Stimulated activated CD8-positive, alpha-beta memory T cell treated with anti-CD3 and anti-CD28 coated beads, Interleukin-12 subunit alpha, Interleukin-12 subunit beta, amount 100 ng/mL, for 24 hours (primary cell): ENCODE results near the gene ERICH4.
"Not testable (repeated sequence)": the region's sequence is repeated elsewhere in the genome, so short reads cannot be mapped to it uniquely, and the experiment has no call there.

ENCODE experiments used
- DNase-seq: peaks from one replicate; pipeline ENCODE4 v3.0.0-alpha.2; 2020; ENCODE audit errors: extremely low read depth

ERICH4 gene

GRCh38 chr19:41478875-41479756 lies 36.2 kb downstream of the ERICH4 start:
- no peak for DNase-seq

- no peak for DNase-seq
Observed at GRCh38 chr19:41479757-41480191, 36.8 kb downstream of the ERICH4 start.

GRCh38 chr19:41480336-41480735 lies 37.4 kb downstream of the ERICH4 start:
- no peak for DNase-seq

GRCh38 chr19:41484822-41485221 lies 41.9 kb downstream of the ERICH4 start:
- no peak for DNase-seq

GRCh38 chr19:41486953-41487352 lies 44.0 kb downstream of the ERICH4 start:
- DNase-seq, result not testable (repeated sequence)

- DNase-seq, result no peak
Observed at GRCh38 chr19:41492843-41493242, 49.9 kb downstream of the ERICH4 start.
